ENCODE data around the gene CLEC16A.

The CLEC16A gene

DNA sequence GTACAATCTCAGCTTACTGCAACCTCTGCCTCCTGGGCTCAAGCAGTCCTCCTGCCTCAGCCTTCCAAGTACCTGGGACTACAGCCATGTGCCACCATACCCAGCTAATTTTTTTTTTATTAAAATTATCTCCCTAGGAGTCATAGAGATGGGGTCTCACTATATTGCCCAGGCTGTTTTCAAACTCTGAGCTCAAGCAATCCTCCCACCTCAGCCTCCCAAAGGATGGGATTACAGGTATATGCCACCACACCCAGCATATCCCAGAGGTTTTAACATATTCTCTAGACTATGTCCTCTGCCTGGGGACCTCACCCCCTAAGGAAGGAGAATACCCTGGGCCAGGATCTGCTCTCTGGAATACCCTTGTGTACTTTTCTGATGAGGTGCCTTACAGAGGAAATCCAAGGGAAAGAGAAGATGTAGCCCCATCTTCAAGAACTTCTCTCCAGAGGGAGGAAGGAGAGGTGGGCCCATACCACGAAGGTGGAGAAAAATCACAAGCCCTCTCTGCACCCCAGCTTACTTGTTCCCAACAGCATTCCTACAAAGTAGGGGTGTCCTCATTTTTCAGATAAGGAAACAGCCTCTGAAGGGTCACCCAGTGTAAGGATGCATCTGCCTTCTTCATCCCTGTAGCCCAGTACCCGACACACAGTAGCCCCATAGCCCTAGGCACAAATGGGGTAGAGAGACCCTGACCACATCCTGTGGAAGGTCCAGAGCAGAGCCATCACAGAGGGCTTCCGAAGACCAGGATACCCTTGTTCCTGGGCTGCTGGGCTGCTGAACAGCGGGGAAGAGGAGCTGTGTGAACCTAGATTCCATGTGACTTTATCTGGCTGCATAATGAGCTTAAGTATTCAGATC is 160.0 kb downstream of the CLEC16A start:
- Histone ChIP-seq H3F3A (ENCODE audit: control insufficient read depth, insufficient read depth) (no peaks in the 10 kb centered on the region), H3K27me3 (ENCODE audit: control insufficient read depth, low read length) (no peaks in the 10 kb centered on the region), H3K4me3 (ENCODE audit: low read length) (peak overlapping the region; percentile 27), H3K36me3 (ENCODE audit: control insufficient read depth, low read length) (no peaks in the 10 kb centered on the region), H3K27ac (ENCODE audit: low read depth, low read length) (no peak overlapping the region), H3K79me2 (ENCODE audit: control insufficient read depth, low read length) (no peaks in the 10 kb centered on the region), H4K20me1 (ENCODE audit: control insufficient read depth, insufficient read depth, low read depth, low read length) (peaks cover 6% of the 10 kb centered on the region; the same call in 1 of the 2 replicates), H3K4me1 (ENCODE audit: control insufficient read depth, low read length) (peaks cover 27% of the 10 kb centered on the region), H3K9me2 (replicated peaks; ENCODE audit: control insufficient read depth, low read length) (no peaks in the 10 kb centered on the region), H3K9me3 (ENCODE audit: control insufficient read depth, insufficient read depth, low read length) (no peaks in the 10 kb centered on the region), H3K4me2 (ENCODE audit: low read length) (peak overlapping the region; percentile 57)
- TF ChIP-seq EZH2phosphoT487 (IDR thresholded peaks at IDR 0.05; ENCODE audit: borderline replicate concordance, low read length): no peak
- TF ChIP-seq, protein P1, sequence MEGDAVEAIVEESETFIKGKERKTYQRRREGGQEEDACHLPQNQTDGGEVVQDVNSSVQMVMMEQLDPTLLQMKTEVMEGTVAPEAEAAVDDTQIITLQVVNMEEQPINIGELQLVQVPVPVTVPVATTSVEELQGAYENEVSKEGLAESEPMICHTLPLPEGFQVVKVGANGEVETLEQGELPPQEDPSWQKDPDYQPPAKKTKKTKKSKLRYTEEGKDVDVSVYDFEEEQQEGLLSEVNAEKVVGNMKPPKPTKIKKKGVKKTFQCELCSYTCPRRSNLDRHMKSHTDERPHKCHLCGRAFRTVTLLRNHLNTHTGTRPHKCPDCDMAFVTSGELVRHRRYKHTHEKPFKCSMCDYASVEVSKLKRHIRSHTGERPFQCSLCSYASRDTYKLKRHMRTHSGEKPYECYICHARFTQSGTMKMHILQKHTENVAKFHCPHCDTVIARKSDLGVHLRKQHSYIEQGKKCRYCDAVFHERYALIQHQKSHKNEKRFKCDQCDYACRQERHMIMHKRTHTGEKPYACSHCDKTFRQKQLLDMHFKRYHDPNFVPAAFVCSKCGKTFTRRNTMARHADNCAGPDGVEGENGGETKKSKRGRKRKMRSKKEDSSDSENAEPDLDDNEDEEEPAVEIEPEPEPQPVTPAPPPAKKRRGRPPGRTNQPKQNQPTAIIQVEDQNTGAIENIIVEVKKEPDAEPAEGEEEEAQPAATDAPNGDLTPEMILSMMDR (IDR thresholded peaks at IDR 0.05; ENCODE audit: low read depth, low read length, poor library complexity, severe bottlenecking): no peak

DNA sequence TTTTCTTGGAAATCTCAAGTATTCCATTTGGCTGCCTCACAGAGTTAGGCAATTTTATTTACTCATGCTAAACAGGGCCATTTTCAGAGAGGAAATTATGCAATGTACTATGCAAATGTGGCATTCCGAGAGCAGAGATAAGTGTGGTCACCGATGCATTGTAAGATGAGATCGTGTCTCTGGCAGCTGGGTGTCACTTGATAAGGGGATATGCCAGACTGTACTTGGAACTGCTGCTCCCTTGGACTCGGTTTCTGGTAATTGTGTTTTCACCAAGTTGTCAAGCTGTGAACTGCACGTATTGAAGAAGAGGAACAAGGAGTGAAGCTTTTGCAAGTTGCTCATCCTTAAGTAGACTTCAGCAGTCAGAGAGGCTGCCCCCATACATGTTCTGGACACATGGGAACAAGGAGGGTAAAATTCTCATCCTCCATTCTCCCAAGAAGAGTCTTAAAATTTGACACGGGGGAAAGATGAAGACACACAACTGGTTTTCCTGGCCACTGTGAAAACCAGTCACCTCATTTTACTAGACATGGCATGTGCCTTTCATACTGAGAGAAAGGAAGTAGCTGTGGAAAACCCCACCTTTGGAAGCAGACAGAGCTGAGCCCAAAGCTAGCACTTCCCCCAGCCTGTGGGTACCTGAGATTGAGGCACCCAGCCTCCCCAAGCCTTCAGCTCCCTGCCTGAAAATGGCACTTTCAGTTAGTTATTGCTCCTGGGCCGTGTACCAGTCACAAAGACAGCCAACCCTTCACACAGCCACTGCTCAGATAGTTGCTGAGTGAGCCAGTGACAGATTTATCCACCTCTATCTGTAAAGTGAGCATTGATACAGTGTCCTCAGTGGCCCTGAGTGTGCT is 160.9 kb downstream of the CLEC16A start:
- Histone ChIP-seq H3K27me3 (ENCODE audit: control insufficient read depth, low read length) (no peaks in the 10 kb centered on the region), H3K36me3 (ENCODE audit: control insufficient read depth, low read length) (no peaks in the 10 kb centered on the region), H4K20me1 (ENCODE audit: control insufficient read depth, insufficient read depth, low read depth, low read length) (peaks cover 6% of the 10 kb centered on the region; the same call in 1 of the 2 replicates), H3F3A (ENCODE audit: control insufficient read depth, insufficient read depth) (no peaks in the 10 kb centered on the region), H3K4me1 (ENCODE audit: control insufficient read depth, low read length) (peaks cover 21% of the 10 kb centered on the region), H3K27ac (ENCODE audit: low read depth, low read length) (no peak overlapping the region), H3K79me2 (ENCODE audit: control insufficient read depth, low read length) (no peaks in the 10 kb centered on the region), H3K4me3 (ENCODE audit: low read length) (peak overlapping the region; percentile 27), H3K9me3 (ENCODE audit: control insufficient read depth, insufficient read depth, low read length) (no peaks in the 10 kb centered on the region), H3K9me2 (replicated peaks; ENCODE audit: control insufficient read depth, low read length) (no peaks in the 10 kb centered on the region), H3K4me2 (ENCODE audit: low read length) (peak overlapping the region; percentile 57)
- TF ChIP-seq, protein P1 (IDR thresholded peaks at IDR 0.05; ENCODE audit: low read depth, low read length, poor library complexity, severe bottlenecking): no peak
- TF ChIP-seq EZH2phosphoT487 (IDR thresholded peaks at IDR 0.05; ENCODE audit: borderline replicate concordance, low read length): no peak

DNA sequence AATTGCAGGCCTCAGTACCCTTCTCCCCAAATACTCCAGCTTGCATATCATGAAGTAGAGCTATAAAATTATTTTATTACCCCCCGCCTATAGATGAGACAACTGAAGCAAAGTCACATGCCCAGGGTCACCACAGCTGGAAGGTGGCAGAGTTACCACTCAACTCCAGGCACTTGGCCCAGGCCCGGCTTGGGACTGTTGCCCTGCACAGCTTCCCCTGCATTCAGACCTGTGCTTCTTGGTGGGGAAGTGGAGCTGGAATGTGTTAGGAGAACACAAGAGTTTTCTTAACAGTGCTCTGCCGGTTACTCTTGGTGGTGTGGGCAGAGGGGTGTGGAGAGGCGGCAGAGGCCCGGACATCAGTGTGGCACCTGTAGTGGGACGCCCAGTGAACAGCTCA is 162.4 kb downstream of the CLEC16A start:
- Histone ChIP-seq H3K4me1 (ENCODE audit: control insufficient read depth, low read length) (peaks cover 19% of the 10 kb centered on the region), H3F3A (ENCODE audit: control insufficient read depth, insufficient read depth) (no peaks in the 10 kb centered on the region), H3K9me2 (replicated peaks; ENCODE audit: control insufficient read depth, low read length) (no peaks in the 10 kb centered on the region), H3K36me3 (ENCODE audit: control insufficient read depth, low read length) (no peaks in the 10 kb centered on the region), H3K79me2 (ENCODE audit: control insufficient read depth, low read length) (no peaks in the 10 kb centered on the region), H4K20me1 (ENCODE audit: control insufficient read depth, insufficient read depth, low read depth, low read length) (peaks cover 6% of the 10 kb centered on the region; the same call in 1 of the 2 replicates), H3K27ac (ENCODE audit: low read depth, low read length) (no peak overlapping the region), H3K4me2 (ENCODE audit: low read length) (no peak overlapping the region), H3K9me3 (ENCODE audit: control insufficient read depth, insufficient read depth, low read length) (no peaks in the 10 kb centered on the region), H3K4me3 (ENCODE audit: low read length) (no peak overlapping the region), H3K27me3 (ENCODE audit: control insufficient read depth, low read length) (no peaks in the 10 kb centered on the region)
- TF ChIP-seq, protein P1 (IDR thresholded peaks at IDR 0.05; ENCODE audit: low read depth, low read length, poor library complexity, severe bottlenecking): no peak
- TF ChIP-seq EZH2phosphoT487 (IDR thresholded peaks at IDR 0.05; ENCODE audit: borderline replicate concordance, low read length): no peak
